Right cardiac atrium (tissue), 5 donors: ENCODE data around the gene THOC6. TPM values are rescaled to one million over a fixed set of nuclear protein-coding genes. Genes with fewer than 3 reads are reported as not detected.

Experiments
- ATAC-seq, 2 donors: fragments of 200-7000 bp; cut with Tn5 transposase; one replicate each; pipeline versions ENCODE4 v1.8.0 to v1.9.1; 2020; ENCODE audit warnings: moderate library complexity in 2 of 2, mild to moderate bottlenecking in 1 of 2
- DNase-seq, 3 donors: peaks; one replicate each; pipeline ENCODE4 v3.0.0-alpha.2; 2020
- H3K27ac ChIP-seq: one replicate; pipeline ENCODE4 v1.5.1; 2013; ENCODE audit warnings: mild to moderate bottlenecking, low read length, control low read depth, moderate library complexity
- H3K27me3 ChIP-seq: one replicate; pipeline ENCODE4 v1.6.1; 2013; ENCODE audit not compliant: control insufficient read depth, insufficient read depth
- H3K4me1 ChIP-seq: one replicate; pipeline ENCODE4 v1.6.1; 2013; ENCODE audit warnings: low read length; ENCODE audit not compliant: control insufficient read depth, insufficient read depth
- H3K4me3 ChIP-seq: one replicate; pipeline ENCODE4 v1.5.1; 2013; ENCODE audit warnings: low read length, control low read depth
- H3K9me3 ChIP-seq: one replicate; pipeline ENCODE4 v1.6.1; 2013; ENCODE audit warnings: low read length; ENCODE audit not compliant: control insufficient read depth
- WGBS: extraction: QIAGEN DNeasy Blood & Tissue Kit; methylation state at CpG from one replicate; pipeline ENCODE4 v1.1.7; 2013; 5-methylcytosine and 5-hydroxymethylcytosine counted together
- intact Hi-C, 4 donors: fragments of 100-400 bp; cut with DNase I; formaldehyde crosslinking; loops; one replicate each; pipeline versions ENCODE4 v1.11.0 to v1.14.0; 2022 to 2023
- polyA plus RNA-seq: library from polyadenylated mRNA; stranded (reverse); fragments of 200-250 nt; gene quantifications from one replicate; pipeline ENCODE4 v1.2.3, GENCODE V29; 2013
- total RNA-seq, 4 donors: library from RNA; stranded (reverse); fragmentation: NEBNext Ultra II Directional; extraction: Animal tissue kit (Norgen Biotek cat#: 25700); gene quantifications; one replicate each; pipeline ENCODE4 v1.2.1, GENCODE V29; 2021
- donor health status: healthy with polysubstance abuse.
- donor health status: DM: no; HTN: yes; CAD: no.
- donor health status: DM: no; HTN: no; CAD: no.
- donor health status: DM: no; HTN: yes; CAD: no; lungs with severe emphysema.
- donor health status: DM: yes; HTN: yes; CAD: no.

THOC6 gene
- total and polyA plus RNA-seq, 5 donors, result 11.1 to 13.7 (median 13.1) TPM

DNA sequence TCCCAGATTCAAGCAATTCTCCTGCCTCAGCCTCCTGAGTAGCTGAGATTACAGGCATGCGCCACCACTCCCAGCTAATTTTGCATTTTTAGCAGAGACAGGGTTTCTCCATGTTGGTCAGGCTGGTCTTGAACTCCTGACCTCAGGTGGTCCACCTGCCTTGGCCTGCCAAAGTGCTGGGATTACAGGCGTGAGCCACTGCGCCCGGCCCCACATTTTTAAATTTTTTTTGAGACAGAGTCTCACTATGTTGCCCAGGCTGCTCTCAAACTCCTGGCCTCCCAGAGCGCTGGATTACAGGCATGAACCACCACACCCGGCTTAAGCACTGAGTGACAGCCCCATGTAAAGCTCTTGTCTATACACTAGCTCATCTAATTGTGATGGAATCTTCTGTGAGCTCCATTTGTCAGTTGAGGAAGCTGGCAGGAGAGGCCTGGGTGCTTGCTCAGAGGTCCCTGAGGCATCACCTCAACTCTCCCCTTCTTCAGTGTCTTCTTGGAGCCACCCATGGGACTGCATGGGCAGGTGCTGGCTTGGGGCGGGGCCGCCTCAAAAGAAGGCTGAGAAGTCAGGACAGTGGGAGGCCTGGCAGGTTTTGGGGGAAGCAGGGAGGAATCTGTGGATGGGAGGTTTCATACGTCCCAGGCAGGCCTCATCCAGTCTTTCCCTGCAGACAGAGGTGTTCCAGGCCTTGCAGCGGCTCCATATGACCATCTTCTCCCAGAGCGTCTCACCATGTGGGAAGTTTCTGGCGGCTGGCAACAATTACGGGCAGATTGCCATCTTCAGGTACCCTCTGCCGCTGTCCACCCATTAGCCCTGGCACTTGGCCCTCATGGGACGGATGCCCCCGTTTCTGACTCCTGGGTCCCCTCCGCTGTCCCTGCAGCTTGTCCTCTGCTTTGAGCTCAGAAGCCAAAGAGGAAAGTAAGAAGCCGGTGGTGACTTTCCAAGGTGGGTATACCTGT is 1.5 kb downstream of the THOC6 start:
- Histone ChIP-seq H3K4me3 (no peak overlapping the region), H3K9me3 (no peaks in the 10 kb centered on the region), H3K4me1 (peaks cover 10% of the 10 kb centered on the region), H3K27me3 (no peaks in the 10 kb centered on the region), H3K27ac (no peak overlapping the region)
- 96% methylated on average over 18 of the region's 18 CpGs for WGBS
- ATAC-seq (no peak), DNase-seq (no peak)
- intact Hi-C loops, result no loop called here

GRCh38 chr16:3026003-3026378 is 2.2 kb downstream of the THOC6 start:
- Histone ChIP-seq H3K27me3 (no peaks in the 10 kb centered on the region), H3K9me3 (no peaks in the 10 kb centered on the region), H3K27ac (no peak overlapping the region), H3K4me3 (no peak overlapping the region), H3K4me1 (peaks cover 10% of the 10 kb centered on the region)
- DNase-seq, result peak in 1 of 3 donors; percentile 17
- WGBS, result 93% methylated on average over 8 of the region's 8 CpGs
- no peak for ATAC-seq
- intact Hi-C loops, result no loop called here

DNA sequence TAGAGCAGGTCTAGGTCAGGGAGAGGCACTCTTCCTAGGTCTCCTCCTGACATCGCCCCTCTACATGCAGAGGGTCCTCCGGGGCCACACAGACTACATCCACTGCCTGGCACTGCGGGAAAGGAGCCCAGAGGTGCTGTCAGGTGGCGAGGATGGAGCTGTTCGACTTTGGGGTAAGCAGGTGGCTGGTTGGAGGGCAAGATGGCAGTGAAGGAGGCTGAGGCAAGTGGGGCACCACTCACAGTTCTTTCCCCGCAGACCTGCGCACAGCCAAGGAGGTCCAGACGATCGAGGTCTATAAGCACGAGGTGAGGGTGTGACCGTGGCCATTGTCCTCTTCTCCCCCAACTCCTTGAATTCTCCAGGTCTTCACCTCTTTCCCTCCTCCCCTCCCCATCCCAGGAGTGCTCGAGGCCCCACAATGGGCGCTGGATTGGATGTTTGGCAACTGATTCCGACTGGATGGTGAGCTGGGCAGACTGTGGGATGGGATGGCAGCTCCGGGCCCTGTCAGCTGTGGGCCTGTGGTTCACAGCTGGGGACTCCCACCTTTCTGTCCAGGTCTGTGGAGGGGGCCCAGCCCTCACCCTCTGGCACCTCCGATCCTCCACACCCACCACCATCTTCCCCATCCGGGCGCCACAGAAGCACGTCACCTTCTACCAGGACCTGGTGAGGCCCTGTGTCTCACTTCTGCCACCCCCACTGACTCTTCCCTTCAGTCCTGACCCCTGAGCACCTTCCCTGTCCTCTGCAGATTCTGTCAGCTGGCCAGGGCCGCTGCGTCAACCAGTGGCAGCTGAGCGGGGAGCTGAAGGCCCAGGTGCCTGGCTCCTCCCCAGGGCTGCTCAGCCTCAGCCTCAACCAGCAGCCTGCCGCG is 3.0 kb downstream of the THOC6 start:
- DNase-seq, result no peak
- H3K9me3 ChIP-seq, result no peaks in the 10 kb centered on the region
- intact Hi-C loops, result no loop called here
- ATAC-seq, result no peak
- no peak overlapping the region for H3K4me3 ChIP-seq
- 94% methylated on average over 24 of the region's 24 CpGs for WGBS
- peaks cover 10% of the 10 kb centered on the region for H3K4me1 ChIP-seq
- no peak overlapping the region for H3K27ac ChIP-seq
- H3K27me3 ChIP-seq, result no peaks in the 10 kb centered on the region

DNA sequence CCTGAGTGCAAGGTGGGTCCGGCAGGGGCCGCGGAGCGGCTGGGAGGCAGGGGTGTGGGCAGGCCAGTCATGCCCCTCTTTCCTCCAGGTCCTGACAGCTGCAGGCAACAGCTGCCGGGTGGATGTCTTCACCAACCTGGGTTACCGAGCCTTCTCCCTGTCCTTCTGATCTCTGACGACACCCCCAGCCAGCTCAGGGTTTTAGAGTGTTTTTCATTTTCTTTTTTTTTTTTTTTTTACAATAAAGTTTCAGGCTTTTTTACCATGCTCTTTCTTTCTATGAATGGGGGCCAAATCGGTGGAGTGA is 3.6 kb downstream of the THOC6 start:
- Histone ChIP-seq H3K9me3 (no peaks in the 10 kb centered on the region), H3K4me3 (no peak overlapping the region), H3K4me1 (peaks cover 8% of the 10 kb centered on the region), H3K27ac (no peak overlapping the region), H3K27me3 (no peaks in the 10 kb centered on the region)
- intact Hi-C loops, result no loop called here
- 92% methylated on average over 8 of the region's 8 CpGs for WGBS
- DNase-seq (no peak), ATAC-seq (no peak)

DNA sequence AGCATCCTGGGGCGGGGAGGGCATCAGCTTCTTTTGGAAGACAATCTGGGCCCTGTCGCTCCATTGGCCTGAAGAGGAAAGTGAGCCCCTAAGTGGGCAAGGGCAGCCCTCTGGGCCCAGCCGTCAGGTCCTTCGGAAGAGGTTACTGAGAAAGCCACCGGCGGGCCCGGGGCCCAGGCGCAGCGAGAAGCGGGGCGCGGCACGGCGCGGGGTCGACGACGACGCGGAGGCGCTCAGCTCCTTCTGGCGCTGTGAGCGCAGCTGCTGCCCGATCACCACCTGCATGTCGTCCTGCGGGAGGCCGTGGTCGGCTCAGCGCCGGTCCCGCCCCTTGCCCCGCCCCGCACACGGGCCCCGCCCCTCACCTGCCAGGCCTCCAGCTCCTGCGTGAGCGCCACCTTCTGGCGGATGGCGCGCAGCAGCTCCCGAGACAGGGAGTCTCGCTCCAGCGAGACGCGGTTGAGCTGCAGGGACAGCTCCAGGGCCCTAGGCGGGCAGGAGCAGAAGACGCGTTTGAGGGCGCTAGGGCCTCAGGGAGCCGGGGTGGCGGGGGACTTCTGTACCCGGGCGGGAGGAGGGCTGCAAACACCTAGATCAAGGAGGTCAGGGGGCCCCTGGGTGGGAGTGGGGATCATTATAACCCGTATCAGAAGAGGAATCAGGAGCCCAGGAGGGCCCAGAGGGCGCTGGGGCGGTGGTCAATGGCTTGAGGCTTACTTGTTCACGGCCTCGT is 4.3 kb downstream of the THOC6 start:
- DNase-seq (peak; percentile 74 to 93 (median 92)), ATAC-seq (peak; percentile 9 to 23)
- peaks cover 1% of the 10 kb centered on the region for H3K4me1 ChIP-seq
- H3K4me3 ChIP-seq, result no peak overlapping the region
- no peaks in the 10 kb centered on the region for H3K9me3 ChIP-seq
- no peaks in the 10 kb centered on the region for H3K27me3 ChIP-seq
- no peak overlapping the region for H3K27ac ChIP-seq
- WGBS, result 27% methylated on average over 58 of the region's 58 CpGs
- intact Hi-C loops, result no loop called here

GRCh38 chr16:3028716-3029319 is 5.0 kb downstream of the THOC6 start:
- WGBS, result 26% methylated on average over 15 of the region's 15 CpGs
- no peak for ATAC-seq
- DNase-seq, result no peak
- Histone ChIP-seq H3K9me3 (no peaks in the 10 kb centered on the region), H3K4me1 (no peaks in the 10 kb centered on the region), H3K27me3 (no peaks in the 10 kb centered on the region), H3K4me3 (no peak overlapping the region), H3K27ac (no peak overlapping the region)
- intact Hi-C loops, result no loop called here

DNA sequence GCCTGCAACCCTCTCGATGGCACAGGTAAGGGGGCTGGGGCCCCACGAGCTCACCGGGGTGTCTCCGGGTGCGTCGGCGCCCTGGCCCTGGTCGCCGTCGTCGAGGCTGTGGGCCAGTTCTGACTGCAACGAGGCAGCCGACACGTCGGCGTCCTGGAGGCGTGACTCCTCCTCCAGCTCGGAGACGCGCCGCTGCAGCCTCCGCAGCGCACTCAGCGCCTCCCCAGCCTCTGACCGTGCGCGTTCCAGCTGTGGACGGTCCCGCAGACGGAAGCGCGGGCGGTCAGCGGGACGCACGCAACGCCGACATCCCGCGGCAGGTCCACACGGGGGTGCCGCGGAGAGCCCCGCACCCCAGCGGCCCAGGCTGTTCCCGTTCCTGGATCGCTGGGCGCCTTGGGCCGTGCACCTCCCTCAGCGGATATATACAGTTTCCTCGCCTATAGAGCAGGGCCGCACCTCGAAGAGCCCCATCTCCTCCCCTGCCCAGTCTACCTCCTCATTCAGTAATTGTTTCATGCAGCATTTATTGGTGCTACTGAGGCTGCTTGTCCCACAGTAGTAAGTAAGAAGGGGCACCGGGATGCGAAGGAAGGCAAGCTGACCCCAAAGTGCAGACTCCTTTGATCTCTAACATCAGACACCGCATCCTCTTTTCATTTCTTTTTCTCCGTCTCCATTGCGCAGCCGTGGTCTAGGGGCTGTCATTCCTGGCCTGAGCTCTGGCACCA is 5.8 kb downstream of the THOC6 start:
- intact Hi-C loops, result no loop called here
- 11% methylated on average over 59 of the region's 59 CpGs for WGBS
- DNase-seq, result peak in 1 of 3 donors; percentile 75
- no peak overlapping the region for H3K4me3 ChIP-seq
- H3K27ac ChIP-seq, result no peak overlapping the region
- H3K27me3 ChIP-seq, result no peaks in the 10 kb centered on the region
- no peaks in the 10 kb centered on the region for H3K4me1 ChIP-seq
- H3K9me3 ChIP-seq, result no peaks in the 10 kb centered on the region
- peak in 1 of 2 donors; percentile 10 for ATAC-seq

DNA sequence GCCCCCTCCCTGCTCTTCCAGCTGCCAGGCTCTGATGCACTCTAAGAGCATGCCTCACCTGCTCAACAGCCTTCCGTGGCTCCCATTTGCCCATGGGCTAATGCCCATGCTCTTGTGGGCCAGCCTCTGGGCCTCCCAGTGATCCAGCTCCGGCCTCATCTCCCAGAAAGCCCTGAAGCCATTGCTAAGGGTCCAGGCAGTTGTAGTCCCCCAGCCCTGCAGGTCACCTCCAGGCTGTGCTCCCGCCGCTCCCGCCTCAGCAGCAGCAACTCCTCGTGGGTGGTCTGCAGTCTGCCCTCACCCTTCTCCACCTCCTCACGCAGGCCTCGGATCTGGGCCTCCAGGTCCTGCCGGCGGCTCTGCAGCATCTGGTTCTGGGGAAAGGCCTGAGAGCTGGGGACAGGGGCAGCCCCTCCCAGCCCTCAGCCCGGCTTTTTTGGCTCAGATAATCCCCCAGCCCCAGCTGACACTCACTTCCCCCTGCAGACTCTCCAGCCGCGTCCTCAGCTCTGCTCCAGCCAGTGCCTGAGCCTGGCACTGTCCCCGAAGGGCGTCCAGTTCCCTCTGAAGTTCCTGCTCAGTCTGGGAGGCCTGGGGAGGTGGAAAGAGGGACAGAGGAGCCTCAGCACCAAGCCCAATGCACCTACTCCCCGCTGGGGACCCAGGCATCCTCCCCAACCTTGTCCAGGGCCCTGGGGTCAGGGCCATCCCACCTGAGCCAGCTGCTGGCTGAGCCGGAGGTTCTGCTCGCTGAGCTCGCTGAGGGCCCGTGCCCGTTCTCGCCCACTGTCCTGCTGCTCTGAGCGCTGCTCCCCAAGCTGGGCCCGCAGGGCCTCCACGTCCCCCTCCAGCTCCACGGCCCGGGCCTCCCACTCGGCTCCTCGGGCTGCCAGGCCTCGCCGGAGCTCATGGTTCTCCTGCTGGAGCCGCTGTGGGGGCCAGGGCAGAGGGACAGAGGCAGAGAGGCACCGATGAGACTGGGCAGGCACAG is 6.7 kb downstream of the THOC6 start:
- no peaks in the 10 kb centered on the region for H3K9me3 ChIP-seq
- no peak overlapping the region for H3K4me3 ChIP-seq
- intact Hi-C loops, result no loop called here
- no peaks in the 10 kb centered on the region for H3K27me3 ChIP-seq
- 82% methylated on average over 33 of the region's 33 CpGs for WGBS
- no peaks in the 10 kb centered on the region for H3K4me1 ChIP-seq
- ATAC-seq (no peak), DNase-seq (no peak)
- no peak overlapping the region for H3K27ac ChIP-seq

DNA sequence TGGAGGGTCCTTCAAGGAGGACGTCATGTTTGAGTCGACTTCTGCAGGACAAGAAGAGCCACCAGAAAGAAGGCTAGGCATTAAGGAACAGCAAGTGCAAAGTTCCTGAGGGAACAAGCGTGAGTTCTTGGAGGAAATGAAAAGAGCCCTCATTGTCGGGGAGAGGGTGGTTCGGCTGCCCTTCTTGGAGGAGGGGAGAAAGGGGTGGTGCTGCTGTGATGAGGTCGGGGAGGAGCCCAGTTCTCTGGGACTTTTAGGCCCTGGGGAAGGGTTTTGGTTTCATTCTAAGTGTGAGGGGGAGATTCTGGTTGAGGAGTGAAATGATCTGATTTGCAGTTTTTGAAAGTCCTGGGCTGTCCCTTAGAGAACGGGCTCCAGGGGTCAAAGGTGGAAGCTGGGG is 8.8 kb downstream of the THOC6 start:
- WGBS, result 41% methylated on average over 7 of the region's 7 CpGs
- H3K27me3 ChIP-seq, result no peaks in the 10 kb centered on the region
- no peaks in the 10 kb centered on the region for H3K9me3 ChIP-seq
- peak in 1 of 3 donors; percentile 5 for DNase-seq
- H3K27ac ChIP-seq, result no peak overlapping the region
- intact Hi-C loops, result no loop called here
- no peak for ATAC-seq
- H3K4me1 ChIP-seq, result no peaks in the 10 kb centered on the region
- no peak overlapping the region for H3K4me3 ChIP-seq
